Stomach (tissue), 4 donors: ENCODE data around the gene NR1D1.
A peak's percentile ranks its signal among the peaks of the same experiment; 100 is the strongest.

Experiments used
- CTCF ChIP-seq, 7 experiments: fragments of 450-650 bp in 4 of 7; fragments of 200-600 bp in 3 of 7; sonication (generic) in 3 of 7; IDR thresholded peaks; one replicate each; pipeline ENCODE4 v1.5.1; 2016 to 2019; ENCODE audit warnings: antibody characterized with exemption in 7 of 7, control low read depth in 2 of 7, mild to moderate bottlenecking in 1 of 7
- POLR2A ChIP-seq, 4 donors: fragments of 450-650 bp; IDR thresholded peaks; one replicate each; pipeline ENCODE4 v1.6.1; 2016; ENCODE audit warnings: antibody characterized with exemption in 4 of 4, control low read depth in 2 of 4, mild to moderate bottlenecking in 1 of 4, moderate library complexity in 1 of 4
- POLR2AphosphoS5 ChIP-seq, 3 donors: sonication (generic); formaldehyde crosslinking; IDR thresholded peaks; one replicate each; pipeline ENCODE4 v1.6.1; 2016; ENCODE audit warnings: antibody characterized with exemption in 3 of 3

GRCh38 chr17:40095351-40095943, 4.9 kb downstream of the NR1D1 start:
- no peak for TF ChIP-seq POLR2AphosphoS5 (IDR thresholded peaks at IDR 0.05)
- TF ChIP-seq CTCF (IDR thresholded peaks at IDR 0.05), result no peak
- peak in 1 of 4 donors; percentile 20 for TF ChIP-seq POLR2A (IDR thresholded peaks at IDR 0.05)
